MM.1S (cell line): ENCODE results near the gene CNTF.

ENCODE experiments used
- DNase-seq: peaks from one replicate; pipeline ENCODE4 v3.0.0-alpha.2; 2015
- H2AFZ ChIP-seq: fragments of 300-600 bp; sonication (generic); 2 replicates; pipeline ENCODE4 v1.6.0; 2016; ENCODE audit warnings: antibody characterized with exemption, low read length
- H3F3A ChIP-seq: fragments of 300-600 bp; sonication (generic); 2 replicates; pipeline ENCODE4 v1.6.1; 2016; ENCODE audit warnings: mild to moderate bottlenecking, antibody characterized with exemption, low read length, moderate library complexity, mixed read lengths; ENCODE audit not compliant: insufficient read depth
- H3K27ac ChIP-seq: fragments of 300-600 bp; sonication (generic); 2 replicates; pipeline ENCODE4 v1.5.1; 2016; ENCODE audit warnings: mild to moderate bottlenecking, low read length
- H3K27me3 ChIP-seq: fragments of 300-600 bp; sonication (generic); replicated peaks from 2 replicates; pipeline ENCODE4 v1.6.0; 2016; ENCODE audit warnings: low read length; ENCODE audit not compliant: insufficient read depth
- H3K36me3 ChIP-seq: fragments of 300-600 bp; sonication (generic); replicated peaks from 2 replicates; pipeline ENCODE4 v1.6.1; 2016; ENCODE audit warnings: mild to moderate bottlenecking, low read length, mixed read lengths; ENCODE audit not compliant: insufficient read depth
- H3K4me1 ChIP-seq: fragments of 300-600 bp; sonication (generic); 2 replicates; pipeline ENCODE4 v1.6.1; 2016; ENCODE audit warnings: low read length, mixed read lengths
- H3K4me2 ChIP-seq: fragments of 300-600 bp; sonication (generic); 2 replicates; pipeline ENCODE4 v1.6.0; 2016; ENCODE audit warnings: low read depth, low read length
- H3K4me3 ChIP-seq: fragments of 300-600 bp; sonication (generic); 2 replicates; pipeline ENCODE4 v1.5.1; 2016; ENCODE audit warnings: low read length, mixed read lengths
- H3K79me2 ChIP-seq: fragments of 300-600 bp; sonication (generic); 2 replicates; pipeline ENCODE4 v1.6.1; 2016; ENCODE audit warnings: mixed run types, low read length, mixed read lengths
- H3K9ac ChIP-seq: fragments of 300-600 bp; sonication (generic); 2 replicates; pipeline ENCODE4 v1.6.1; 2016; ENCODE audit warnings: low read length, mixed read lengths
- H3K9me2 ChIP-seq: fragments of 300-600 bp; sonication (generic); replicated peaks from 2 replicates; pipeline ENCODE4 v1.6.1; 2016; ENCODE audit warnings: mild to moderate bottlenecking, low read length, mixed read lengths; ENCODE audit not compliant: insufficient read depth
- H3K9me3 ChIP-seq: fragments of 300-600 bp; sonication (generic); replicated peaks from 2 replicates; pipeline ENCODE4 v1.6.1; 2016; ENCODE audit warnings: mild to moderate bottlenecking, low read length, mixed read lengths; ENCODE audit not compliant: insufficient read depth
- H4K20me1 ChIP-seq: fragments of 300-600 bp; sonication (generic); 2 replicates; pipeline ENCODE4 v1.6.1; 2016; ENCODE audit warnings: mild to moderate bottlenecking, low read length, moderate library complexity, mixed read lengths; ENCODE audit not compliant: insufficient read depth
- EZH2 ChIP-seq: fragments of 300-600 bp; sonication (generic); optimal IDR thresholded peaks from 2 replicates; pipeline ENCODE3; 2017; ENCODE audit warnings: low read depth, mild to moderate bottlenecking, antibody characterized with exemption, low read length, mixed read lengths
- EZH2phosphoT487 ChIP-seq: fragments of 300-600 bp; sonication (generic); IDR thresholded peaks from 2 replicates; pipeline ENCODE4 v1.6.1; 2018; ENCODE audit warnings: antibody characterized with exemption, low read length
- TF ChIP-seq, protein P1 (sequence below): fragments of 300-600 bp; sonication (generic); IDR thresholded peaks from 2 replicates; pipeline ENCODE4 v1.5.1; 2016; ENCODE audit warnings: antibody characterized with exemption, low read length, mixed read lengths

Gene CNTF

GRCh38 chr11:58645854-58646253 is 23.4 kb downstream of the CNTF start:
- Histone ChIP-seq H3K9me3 (no peaks in the 10 kb centered on the region), H3F3A (peaks cover 24% of the 10 kb centered on the region), H3K4me1 (peaks cover 41% of the 10 kb centered on the region), H3K27me3 (no peaks in the 10 kb centered on the region), H3K79me2 (no peaks in the 10 kb centered on the region), H4K20me1 (no peaks in the 10 kb centered on the region), H3K36me3 (no peaks in the 10 kb centered on the region), H3K9me2 (no peaks in the 10 kb centered on the region), H2AFZ (no peak overlapping the region), H3K4me2 (no peak overlapping the region), H3K4me3 (no peak overlapping the region), H3K9ac (no peak overlapping the region), H3K27ac (no peak overlapping the region)
- TF ChIP-seq, protein P1, sequence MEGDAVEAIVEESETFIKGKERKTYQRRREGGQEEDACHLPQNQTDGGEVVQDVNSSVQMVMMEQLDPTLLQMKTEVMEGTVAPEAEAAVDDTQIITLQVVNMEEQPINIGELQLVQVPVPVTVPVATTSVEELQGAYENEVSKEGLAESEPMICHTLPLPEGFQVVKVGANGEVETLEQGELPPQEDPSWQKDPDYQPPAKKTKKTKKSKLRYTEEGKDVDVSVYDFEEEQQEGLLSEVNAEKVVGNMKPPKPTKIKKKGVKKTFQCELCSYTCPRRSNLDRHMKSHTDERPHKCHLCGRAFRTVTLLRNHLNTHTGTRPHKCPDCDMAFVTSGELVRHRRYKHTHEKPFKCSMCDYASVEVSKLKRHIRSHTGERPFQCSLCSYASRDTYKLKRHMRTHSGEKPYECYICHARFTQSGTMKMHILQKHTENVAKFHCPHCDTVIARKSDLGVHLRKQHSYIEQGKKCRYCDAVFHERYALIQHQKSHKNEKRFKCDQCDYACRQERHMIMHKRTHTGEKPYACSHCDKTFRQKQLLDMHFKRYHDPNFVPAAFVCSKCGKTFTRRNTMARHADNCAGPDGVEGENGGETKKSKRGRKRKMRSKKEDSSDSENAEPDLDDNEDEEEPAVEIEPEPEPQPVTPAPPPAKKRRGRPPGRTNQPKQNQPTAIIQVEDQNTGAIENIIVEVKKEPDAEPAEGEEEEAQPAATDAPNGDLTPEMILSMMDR = no peak
- TF ChIP-seq EZH2phosphoT487 (no peak), EZH2 (no peak)
- no peak for DNase-seq

DNA sequence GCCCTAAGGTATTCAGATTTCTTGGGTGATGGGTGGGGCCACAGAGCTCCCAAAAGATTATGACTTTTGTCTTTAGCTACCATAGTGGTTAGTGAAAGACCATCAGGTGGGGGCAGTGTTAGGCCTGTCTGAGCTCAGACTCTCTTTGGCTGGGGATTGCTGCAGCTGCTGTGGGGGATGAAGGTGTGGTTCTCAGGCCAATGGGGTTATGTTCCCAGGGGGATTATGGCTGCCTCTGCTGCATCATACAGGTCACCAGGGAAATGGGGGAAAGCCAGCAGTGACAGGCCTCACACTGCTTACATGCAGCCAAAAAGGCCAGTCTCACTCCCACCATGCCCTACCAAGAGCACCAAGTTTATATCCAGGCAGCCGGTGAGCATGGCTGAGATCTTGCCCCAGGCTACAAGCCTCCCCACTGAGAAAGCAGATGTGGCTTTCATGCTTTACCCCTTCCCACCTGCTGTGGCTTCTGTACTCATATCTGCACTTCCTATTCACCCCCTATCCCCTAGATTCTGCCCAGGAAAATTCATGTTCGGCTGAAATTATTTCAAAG is 24.8 kb downstream of the CNTF start:
- DNase-seq = peak; percentile 82
- H3K79me2 ChIP-seq = no peaks in the 10 kb centered on the region

DNA sequence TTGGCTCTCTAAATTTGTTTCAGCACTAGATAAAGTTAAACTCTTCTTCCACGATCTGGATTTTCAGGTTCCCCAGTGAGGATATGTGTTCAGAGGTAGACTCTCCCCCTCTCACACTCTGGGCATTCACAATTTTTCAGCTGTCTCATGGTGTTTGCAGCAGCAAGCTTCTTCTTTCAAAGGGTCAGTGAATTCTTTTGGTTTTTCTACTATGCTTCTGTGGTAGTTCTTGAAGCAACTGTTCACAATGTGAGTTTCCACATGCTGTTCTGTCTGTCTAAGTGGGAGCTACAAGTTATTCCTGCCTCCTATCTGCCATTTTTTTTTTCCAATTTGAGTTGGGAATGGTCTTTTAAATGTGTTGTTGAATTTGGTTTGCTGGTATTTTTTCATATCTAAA is 25.4 kb downstream of the CNTF start:
- H3K9me2 ChIP-seq = no peaks in the 10 kb centered on the region
- H3K36me3 ChIP-seq = no peaks in the 10 kb centered on the region
- peak overlapping the region; percentile 60; the same call in 1 of the 2 replicates for H3K4me2 ChIP-seq
- H3K27me3 ChIP-seq = no peaks in the 10 kb centered on the region
- peaks cover 24% of the 10 kb centered on the region for H3F3A ChIP-seq
- peak; percentile 40 for DNase-seq
- no peak overlapping the region for H3K4me3 ChIP-seq
- H3K4me1 ChIP-seq = peaks cover 48% of the 10 kb centered on the region
- no peak for TF ChIP-seq EZH2
- TF ChIP-seq, protein P1 = no peak
- no peak for TF ChIP-seq EZH2phosphoT487
- peak overlapping the region; percentile 70; the same call in 1 of the 2 replicates for H3K27ac ChIP-seq
- H3K9me3 ChIP-seq = no peaks in the 10 kb centered on the region
- peak overlapping the region; percentile 26 for H2AFZ ChIP-seq
- peak overlapping the region; percentile 26; the same call in 1 of the 2 replicates for H3K9ac ChIP-seq
- no peaks in the 10 kb centered on the region for H3K79me2 ChIP-seq
- H4K20me1 ChIP-seq = no peaks in the 10 kb centered on the region

More for the DNA sequence above, 24.8 kb downstream of the CNTF start:
- Histone ChIP-seq H3K4me1 (peaks cover 45% of the 10 kb centered on the region), H2AFZ (peak overlapping the region; percentile 26), H3K9me2 (no peaks in the 10 kb centered on the region), H3K27ac (peak overlapping the region; percentile 70; the same call in 1 of the 2 replicates), H3K9me3 (no peaks in the 10 kb centered on the region), H3K4me3 (no peak overlapping the region), H3F3A (peaks cover 24% of the 10 kb centered on the region), H4K20me1 (no peaks in the 10 kb centered on the region), H3K36me3 (no peaks in the 10 kb centered on the region), H3K4me2 (peak overlapping the region; percentile 60), H3K9ac (peak overlapping the region; percentile 26; the same call in 1 of the 2 replicates), H3K27me3 (no peaks in the 10 kb centered on the region)
- no peak for TF ChIP-seq EZH2phosphoT487
- TF ChIP-seq, protein P1 = no peak; the same call in none of the 2 replicates
- no peak for TF ChIP-seq EZH2
